Stimulated activated CD8-positive, alpha-beta memory T cell treated with anti-CD3 and anti-CD28 coated beads, Interleukin-4, amount 100 ng/mL, for 1 hour (primary cell): Measurements from ENCODE around the gene OPRL1.

Experiments
- DNase-seq, 2 donors: peaks; one replicate each; pipeline ENCODE4 v3.0.0-alpha.2; 2020; ENCODE audit warnings: low read depth in 2 of 2, low spot score in 1 of 2

Gene OPRL1

DNA sequence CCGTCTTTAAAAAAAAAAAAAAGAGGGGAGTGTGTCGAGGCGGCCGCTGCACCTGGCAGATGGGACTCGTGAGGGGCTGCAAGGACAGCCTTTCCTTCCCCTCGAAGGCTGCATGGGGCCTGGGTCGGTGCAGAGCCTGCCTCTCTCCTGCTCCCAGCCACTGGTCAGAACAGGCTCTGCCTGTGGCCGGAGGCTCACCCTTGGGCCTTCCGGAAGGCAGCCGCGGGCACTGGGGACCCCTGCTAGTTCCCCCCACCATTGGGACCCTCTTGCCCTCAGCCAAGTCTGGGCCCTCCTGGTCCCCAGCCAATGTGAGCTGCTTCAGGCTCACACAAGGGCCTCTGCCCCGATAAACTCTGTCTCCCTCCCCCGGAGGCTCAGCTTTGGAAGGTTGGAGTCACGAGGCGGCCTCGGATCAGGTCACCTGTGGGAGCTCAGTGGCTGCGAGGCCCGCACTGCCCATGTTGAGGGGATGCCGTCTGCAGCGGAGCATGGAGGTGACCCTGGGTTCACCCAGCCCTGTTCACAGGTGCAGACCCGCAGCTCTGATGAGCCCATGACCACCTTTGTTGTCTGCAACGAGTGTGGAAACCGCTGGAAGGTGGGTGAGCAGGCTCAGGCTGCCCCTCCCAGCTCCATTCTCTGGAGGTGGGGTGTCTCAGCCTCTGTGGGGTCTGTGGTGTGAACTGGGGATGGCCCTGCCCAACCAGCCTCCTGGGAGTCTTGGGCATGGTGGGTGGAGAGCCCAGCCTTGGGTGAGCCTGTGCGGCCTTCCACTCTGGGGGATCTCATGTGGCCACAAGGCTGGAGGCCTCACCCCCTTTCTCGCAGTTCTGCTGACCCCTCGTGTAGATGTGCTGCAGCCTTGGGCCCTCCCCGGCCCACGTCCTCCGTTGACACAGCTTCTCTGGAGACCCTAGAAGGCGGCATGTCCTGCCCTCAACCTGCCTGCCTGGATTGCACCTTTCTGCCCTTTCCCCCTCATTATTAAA is 8.2 kb upstream of the OPRL1 start:
- DNase-seq: no peak

- no peak for DNase-seq
Observed at GRCh38 chr20:64072498-64073063, 7.3 kb upstream of the OPRL1 start.

DNA sequence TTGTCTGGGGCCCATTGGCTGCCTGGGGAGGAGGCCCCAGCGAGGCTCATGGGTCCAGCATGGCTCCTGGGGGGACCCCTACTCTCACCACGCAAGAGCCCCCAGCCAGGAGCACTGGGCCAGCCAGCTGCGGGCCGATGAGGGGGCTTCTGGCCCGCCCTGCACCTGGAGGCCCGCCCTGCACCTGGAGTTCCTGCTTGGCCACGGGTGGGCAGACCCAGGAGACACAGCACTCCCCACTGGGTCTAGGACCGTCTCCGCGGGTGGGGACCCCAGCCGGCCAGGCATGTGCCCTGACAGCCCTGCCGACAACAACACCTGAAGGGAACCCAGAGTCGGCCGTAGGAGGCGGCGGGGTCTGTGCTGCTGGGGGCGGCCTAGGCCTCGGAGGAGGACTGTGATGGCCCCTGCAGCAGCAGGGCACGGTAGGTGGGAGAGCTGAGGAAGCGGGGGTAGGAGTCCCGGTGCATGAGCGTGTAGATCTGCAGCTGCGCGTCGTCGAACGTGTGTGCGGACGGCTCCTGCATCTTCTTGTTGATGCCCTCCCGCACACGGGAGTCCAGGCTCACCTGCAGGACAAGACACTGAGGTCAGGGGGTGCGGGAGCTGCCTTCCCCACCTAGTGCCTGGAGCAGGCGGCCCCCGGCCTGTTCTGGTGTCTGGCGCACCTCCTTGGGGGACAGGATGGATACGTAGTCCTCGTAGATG is 6.3 kb upstream of the OPRL1 start:
- no peak for DNase-seq

DNA sequence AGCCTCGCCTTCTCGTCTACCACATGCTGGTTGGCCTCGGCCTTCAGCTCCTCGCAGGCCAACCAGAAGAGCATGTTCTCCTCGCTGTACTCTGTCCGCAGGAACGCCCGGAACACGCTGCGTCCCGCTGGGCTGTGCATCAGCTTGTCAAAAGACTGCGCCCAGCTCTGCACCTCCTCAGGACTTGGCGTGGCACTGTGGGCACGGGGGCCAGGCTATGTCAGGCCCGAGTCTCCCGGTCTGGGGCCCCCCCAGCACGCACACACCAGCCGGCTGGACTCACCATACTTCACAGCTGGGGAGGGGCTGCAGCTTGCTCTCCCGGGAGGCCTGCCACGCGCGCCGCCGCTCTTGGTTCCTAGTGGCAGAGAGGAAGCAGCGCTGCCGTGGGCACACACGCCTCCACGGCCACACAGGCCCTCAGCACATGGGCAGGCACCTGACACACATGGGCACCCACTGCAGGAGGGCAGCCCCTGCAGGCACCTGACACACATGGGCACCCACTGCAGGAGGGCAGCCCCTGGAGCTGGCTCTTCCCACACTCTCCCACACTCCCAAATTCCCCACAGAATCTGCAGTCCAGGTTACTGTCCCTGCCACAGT is 5.6 kb upstream of the OPRL1 start:
- DNase-seq: no peak

- DNase-seq: no peak
Observed at GRCh38 chr20:64074963-64075362, 4.9 kb upstream of the OPRL1 start.

- DNase-seq: no peak
Observed at GRCh38 chr20:64075556-64075955, 4.3 kb upstream of the OPRL1 start.

- no peak for DNase-seq
Observed at GRCh38 chr20:64076061-64076997, 3.6 kb upstream of the OPRL1 start.

DNA sequence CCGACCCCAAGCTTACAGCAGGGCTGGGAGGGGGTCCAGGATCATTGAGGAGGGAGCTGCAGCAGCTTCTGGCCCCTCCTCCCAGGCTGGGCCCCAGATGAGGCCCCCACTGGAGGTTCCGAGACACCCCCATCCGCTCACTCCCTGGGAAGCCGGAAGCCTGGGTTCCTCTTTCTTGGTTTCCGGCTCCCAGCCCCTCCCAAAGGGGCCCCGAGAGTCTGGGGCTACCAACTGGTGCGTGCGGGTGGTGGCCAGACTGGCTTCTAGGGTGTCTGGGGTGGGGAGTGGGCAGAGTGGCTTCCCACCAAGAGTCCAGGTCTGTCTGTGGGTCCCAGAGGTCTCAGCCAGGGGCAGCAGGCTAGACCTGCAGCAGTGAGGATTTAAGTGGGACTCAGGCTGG is 2.8 kb upstream of the OPRL1 start:
- no peak for DNase-seq

GRCh38 chr20:64077541-64077875 is 2.4 kb upstream of the OPRL1 start:
- DNase-seq: no peak

DNA sequence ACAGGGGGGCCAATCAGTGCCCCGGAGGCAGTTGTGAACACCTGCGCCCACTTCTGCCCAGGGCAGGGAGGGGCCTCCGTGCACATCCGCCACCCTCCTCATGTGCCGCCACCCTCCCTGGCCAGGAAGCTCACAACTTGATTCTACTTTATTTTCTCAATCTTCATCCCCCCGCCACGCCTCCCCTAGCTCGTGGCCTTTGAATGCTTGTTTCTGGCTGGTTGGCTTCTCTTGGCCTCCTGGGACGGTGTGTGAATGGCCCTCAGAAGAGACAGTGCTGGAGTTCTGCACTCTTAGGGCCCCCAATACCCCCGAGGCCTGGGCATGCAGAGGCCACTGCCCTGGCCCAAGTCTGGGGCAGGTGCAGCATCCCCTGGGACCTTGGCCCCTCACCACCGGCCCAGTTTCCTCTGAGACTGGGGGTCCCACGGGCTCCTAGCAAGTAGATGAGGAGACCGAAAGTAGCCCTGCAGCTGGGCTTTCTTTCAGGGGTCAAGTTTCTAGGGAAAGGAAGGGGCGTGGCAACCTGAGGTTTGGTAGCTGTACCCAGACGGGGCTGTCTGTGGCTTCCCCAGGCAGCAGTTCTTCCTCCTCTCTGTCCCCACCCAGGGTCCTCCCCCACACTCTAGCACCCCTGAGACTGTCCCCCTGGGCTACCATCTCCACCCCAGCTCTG is 1.9 kb upstream of the OPRL1 start:
- peak in 1 of 2 donors; percentile 43 for DNase-seq

DNA sequence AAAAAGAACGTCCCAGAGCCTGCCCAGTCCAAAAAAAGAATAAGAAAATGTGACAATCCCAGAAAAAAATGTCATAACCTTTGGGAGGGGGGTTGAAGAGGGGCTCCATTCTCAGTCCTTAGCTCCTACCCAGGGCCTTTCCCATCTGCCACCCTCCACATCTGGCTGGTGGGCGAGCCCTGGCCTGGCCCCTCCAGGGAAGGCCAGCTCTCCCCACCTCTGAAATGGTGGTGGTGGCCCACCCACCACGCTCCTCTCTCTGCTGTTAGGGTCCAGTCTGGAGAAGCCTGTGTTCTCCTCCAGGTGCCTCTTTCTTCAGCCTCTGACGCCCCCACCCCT is 979 bp upstream of the OPRL1 start:
- DNase-seq: no peak

DNA sequence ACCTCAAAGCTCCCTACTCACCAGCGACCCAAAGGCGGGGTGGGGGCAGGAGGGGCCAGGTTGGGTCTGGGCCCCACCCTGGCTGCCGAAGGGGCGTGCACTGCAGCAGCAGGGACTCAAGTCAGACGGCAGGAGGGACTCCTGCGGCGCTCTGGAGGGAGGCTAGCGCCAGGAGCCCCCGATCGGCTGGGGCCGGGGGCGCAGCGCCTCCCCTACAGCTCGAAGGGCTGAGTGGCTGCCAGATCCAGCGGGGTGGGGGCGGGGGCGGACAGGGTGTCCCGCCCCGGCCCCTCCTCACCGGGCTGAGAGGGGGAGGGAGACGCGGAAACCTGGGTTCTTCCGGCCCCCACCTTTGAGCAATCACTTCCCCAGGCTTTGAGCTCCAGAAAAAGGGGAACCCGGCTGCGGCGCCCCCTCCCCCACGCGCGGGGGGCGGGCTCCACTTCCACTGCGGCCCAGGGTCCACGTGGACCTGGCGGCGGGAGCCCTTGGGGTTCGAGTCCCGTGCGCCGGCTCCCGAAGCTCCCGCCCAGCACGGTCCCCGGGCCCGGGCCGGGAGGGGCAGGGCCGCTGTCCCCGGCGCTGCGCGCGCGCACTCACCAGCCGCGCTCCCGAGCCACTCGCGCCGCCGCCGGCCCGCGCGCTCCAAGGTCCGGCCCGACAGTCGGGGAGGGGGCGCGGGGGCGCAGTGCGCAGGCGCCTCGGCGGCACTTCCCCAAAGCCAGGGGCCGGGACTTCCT is 439 bp upstream of the OPRL1 start, which contains the start of gene RGS19:
RGS19 (minus strand) TSS at position 246 of the 740 bp plus-strand sequence. CDS start 2,632 bp downstream, outside the sequence.
- peak in 1 of 2 donors; percentile 36 for DNase-seq

DNA sequence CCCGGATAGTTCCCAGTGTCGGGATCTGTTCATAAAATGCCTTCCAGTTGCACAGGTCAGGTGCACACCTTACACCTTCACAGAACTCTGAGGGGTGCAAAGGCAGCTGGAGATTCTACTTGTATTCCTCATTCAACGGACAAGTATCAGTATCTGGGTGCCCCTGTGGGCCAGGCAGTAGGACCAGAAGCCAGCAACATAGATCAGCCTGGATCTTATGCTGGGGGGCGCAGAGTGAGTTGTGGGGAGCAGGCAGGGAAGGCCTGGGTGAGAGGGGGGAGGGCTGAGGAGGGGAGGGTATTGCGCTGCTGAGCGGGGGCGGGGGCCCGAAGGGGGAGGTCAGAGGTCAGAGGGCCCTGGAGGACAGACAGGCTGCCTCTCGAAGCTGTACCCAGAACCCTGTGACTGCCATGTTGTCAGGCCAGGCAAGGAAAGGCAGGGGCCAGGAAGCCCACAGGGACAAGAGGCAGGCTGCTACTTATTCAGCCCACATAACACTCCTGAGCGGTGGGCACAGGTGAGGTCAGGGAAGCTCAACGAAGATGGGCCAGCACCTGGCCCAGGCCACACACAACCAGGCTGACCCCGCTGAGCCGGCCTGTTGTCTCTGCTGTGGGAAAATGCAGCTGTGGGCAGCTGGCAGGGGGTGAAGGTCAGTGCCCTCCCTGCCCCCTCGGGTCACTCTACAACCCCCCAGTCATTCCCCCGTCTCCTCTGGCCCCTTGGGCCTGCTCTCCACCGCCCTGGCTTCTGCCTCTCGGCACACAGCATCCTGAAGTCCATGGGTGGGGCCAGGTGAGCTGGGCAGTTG is 1.1 kb downstream of the OPRL1 start:
- no peak for DNase-seq

GRCh38 chr20:64081624-64081964 is 1.7 kb downstream of the OPRL1 start:
- no peak for DNase-seq

DNA sequence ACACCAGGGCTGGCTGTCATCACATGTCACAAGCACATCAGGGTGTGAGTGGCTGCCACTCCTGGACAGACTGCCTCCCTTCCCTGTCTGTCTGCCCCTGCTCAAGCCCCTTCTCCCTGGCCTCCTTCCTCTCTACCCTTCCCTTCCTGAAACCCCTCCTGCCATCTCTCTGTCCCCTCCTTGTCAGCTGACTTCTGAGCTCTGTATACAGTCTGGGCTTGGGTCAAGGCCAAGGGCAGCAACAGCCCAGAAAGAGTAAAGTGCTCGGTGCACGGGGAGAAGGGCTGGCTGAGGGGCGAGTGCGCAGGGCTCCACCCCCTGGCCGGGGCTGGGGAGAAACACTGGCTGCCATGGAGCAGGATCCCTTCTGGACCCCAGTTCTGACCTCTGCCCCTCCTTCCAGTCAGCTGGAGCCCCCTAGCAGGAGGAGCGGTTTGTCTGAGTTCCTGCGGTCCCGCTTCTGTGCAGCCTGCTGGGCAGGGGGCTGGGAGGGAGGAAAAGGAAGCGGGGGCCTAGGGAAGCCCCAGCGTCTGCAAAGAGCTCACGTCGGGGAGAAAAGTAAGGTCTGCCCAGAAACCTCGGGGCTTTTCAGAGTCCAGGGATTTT is 2.3 kb downstream of the OPRL1 start:
- DNase-seq: no peak

DNA sequence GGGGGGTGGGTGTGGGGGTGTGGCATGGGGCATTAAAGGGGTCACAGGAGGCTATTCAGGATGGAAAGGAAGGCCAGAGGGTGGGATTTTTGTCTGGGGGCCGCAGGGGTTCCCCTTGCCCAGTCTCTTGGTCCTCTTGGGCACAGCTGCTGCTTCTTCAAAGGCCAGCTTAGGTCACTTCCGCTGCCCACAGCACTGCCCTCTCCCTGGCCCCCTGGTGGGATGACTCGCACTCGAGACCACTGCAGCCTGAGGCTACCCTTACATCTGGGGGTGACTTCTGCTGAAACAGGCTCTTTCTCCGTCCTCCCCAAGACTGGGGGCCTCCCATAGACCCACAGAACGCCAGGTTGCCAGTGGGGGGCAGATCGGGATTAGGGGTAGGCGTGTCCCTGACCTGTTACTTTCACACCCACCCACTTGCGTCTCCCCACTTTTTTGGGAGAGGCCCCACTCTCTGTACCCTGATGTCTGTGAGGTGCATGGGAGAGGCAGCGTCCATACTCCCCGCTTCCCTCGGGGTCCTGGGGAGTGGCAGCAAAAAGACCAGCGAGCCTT is 3.0 kb downstream of the OPRL1 start:
- DNase-seq: no peak

GRCh38 chr20:64083378-64083803 is 3.5 kb downstream of the OPRL1 start:
- peak in 1 of 2 donors; percentile 43 for DNase-seq
